CD8-positive, alpha-beta memory T cell (primary cell): ENCODE data around the gene CCL24. TPM values are rescaled to one million over a fixed set of nuclear protein-coding genes. Genes with fewer than 3 reads are reported as not detected.
"Not testable (repeated sequence)": the region's sequence is repeated elsewhere in the genome, so short reads cannot be mapped to it uniquely, and the experiment has no call there.

Source experiments
- CTCF ChIA-PET: fragments of 350-600 bp; sonication (Branson Sonifier 250); formaldehyde crosslinking; loops from one replicate; lab custom pipeline; 2021; ENCODE audit warnings: antibody characterized with exemption; lab: Charles Lee
- POLR2A ChIA-PET: fragments of 350-600 bp; sonication (Branson Sonifier 250); formaldehyde crosslinking; loops from one replicate; lab custom pipeline; 2021; ENCODE audit warnings: antibody characterized with exemption; lab: Charles Lee
- DNase-seq, 5 donors: peaks; one replicate each; pipeline versions ENCODE4 v3.0.0 to v3.0.0-alpha.2; 2020 to 2022; ENCODE audit warnings: mixed read lengths in 1 of 5
- H3K27ac ChIP-seq: one replicate; pipeline ENCODE4 v1.7.0; 2013; ENCODE audit warnings: low read depth, mild to moderate bottlenecking, low read length, moderate library complexity
- H3K27me3 ChIP-seq: 2 replicates; pipeline ENCODE4 v1.7.0; 2013; ENCODE audit warnings: low read length, mild to moderate bottlenecking; ENCODE audit not compliant: insufficient read depth, poor library complexity, severe bottlenecking
- H3K36me3 ChIP-seq: 2 replicates; pipeline ENCODE4 v1.7.0; 2013; ENCODE audit warnings: mild to moderate bottlenecking, low read length, moderate library complexity; ENCODE audit not compliant: insufficient read depth
- H3K4me1 ChIP-seq: 2 replicates; pipeline ENCODE4 v1.7.0; 2013; ENCODE audit warnings: mild to moderate bottlenecking, low read length, moderate library complexity; ENCODE audit not compliant: insufficient read depth
- H3K4me3 ChIP-seq: 2 replicates; pipeline ENCODE4 v1.7.0; 2013; ENCODE audit warnings: mild to moderate bottlenecking, low read length
- H3K9me3 ChIP-seq: 2 replicates; pipeline ENCODE4 v1.7.0; 2013; ENCODE audit warnings: mild to moderate bottlenecking, low read length
- H3K27ac Mint-ChIP-seq, 8 donors: one replicate each; pipeline ENCODE4 v1.8.0; 2020 to 2021; ENCODE audit warnings: mixed read lengths in 8 of 8, mild to moderate bottlenecking in 6 of 8, inconsistent platforms in 3 of 8, moderate library complexity in 3 of 8
- H3K27me3 Mint-ChIP-seq, 2 donors: one replicate each; pipeline ENCODE4 v1.8.0; 2020 to 2021; ENCODE audit warnings: mixed read lengths in 2 of 2, mild to moderate bottlenecking in 1 of 2, moderate library complexity in 1 of 2
- H3K36me3 Mint-ChIP-seq, 3 donors: one replicate each; pipeline ENCODE4 v1.8.0; 2020 to 2021; ENCODE audit warnings: mixed read lengths in 3 of 3, inconsistent platforms in 1 of 3, mild to moderate bottlenecking in 1 of 3
- H3K4me1 Mint-ChIP-seq, 3 donors: one replicate each; pipeline ENCODE4 v1.8.0; 2020 to 2021; ENCODE audit warnings: mixed read lengths in 3 of 3, inconsistent platforms in 1 of 3, mild to moderate bottlenecking in 1 of 3
- H3K4me3 Mint-ChIP-seq, 7 donors: one replicate each; pipeline ENCODE4 v1.8.0; 2020 to 2021; ENCODE audit warnings: mixed read lengths in 7 of 7, mild to moderate bottlenecking in 6 of 7, moderate library complexity in 4 of 7, inconsistent platforms in 2 of 7
- H3K9me3 Mint-ChIP-seq, 5 donors: one replicate each; pipeline ENCODE4 v1.8.0; 2020 to 2022; ENCODE audit warnings: mixed read lengths in 5 of 5, mild to moderate bottlenecking in 3 of 5, moderate library complexity in 2 of 5, inconsistent platforms in 1 of 5
- polyA plus RNA-seq: library from polyadenylated mRNA; unstranded; fragments of 300-500 nt; fragmentation: Illumina TruSeq; gene quantifications from one replicate; pipeline ENCODE4 v1.2.3, GENCODE V29; 2021
- total RNA-seq, 2 experiments: library from RNA; stranded (reverse); gene quantifications; one replicate each; pipeline ENCODE4 v1.2.3, GENCODE V29; 2021

CCL24 gene
- total RNA-seq = not detected
- polyA plus RNA-seq = not detected

- Histone ChIP-seq H3K4me3 (no peak within 1 kb of the TSS), H3K36me3 (no peaks in the 10 kb centered on the region), H3K27me3 (peaks cover 2% of the 10 kb centered on the region), H3K9me3 (no peaks in the 10 kb centered on the region), H3K4me1 (no peaks in the 10 kb centered on the region), H3K27ac (no peak within 1 kb of the TSS)
- H3K4me1 Mint-ChIP-seq = no peaks in the 10 kb centered on the region
- no peak within 1 kb of the TSS for H3K27ac Mint-ChIP-seq
- POLR2A ChIA-PET = no interaction called here
- CTCF ChIA-PET = no interaction called here
- no peaks in the 10 kb centered on the region for H3K9me3 Mint-ChIP-seq
- DNase-seq = no peak
- H3K27me3 Mint-ChIP-seq = peaks cover 11 to 13% of the 10 kb centered on the region in 2 donors
- H3K4me3 Mint-ChIP-seq = no peak within 1 kb of the TSS
- no peaks in the 10 kb centered on the region for H3K36me3 Mint-ChIP-seq
Observed at GRCh38 chr7:75813781-75814236, at the start of gene CCL24. TSS of gene CCL24 (minus strand) at chr7:75813806. CDS start at chr7:75813715, 91 bp downstream.

GRCh38 chr7:75861636-75862035, 48.0 kb upstream of the CCL24 start:
- Histone ChIP-seq H3K27me3 (peaks cover 5% of the 10 kb centered on the region), H3K27ac (no peak overlapping the region), H3K4me3 (no peak overlapping the region), H3K9me3 (no peaks in the 10 kb centered on the region), H3K4me1 (no peaks in the 10 kb centered on the region), H3K36me3 (no peaks in the 10 kb centered on the region)
- Mint-ChIP-seq H3K27me3 (peaks cover 7 to 19% of the 10 kb centered on the region in 2 donors), H3K36me3 (no peaks in the 10 kb centered on the region), H3K27ac (no peak overlapping the region), H3K4me1 (peaks cover 0 to 4% (median 0%) of the 10 kb centered on the region in 3 donors), H3K4me3 (no peak overlapping the region), H3K9me3 (no peaks in the 10 kb centered on the region)
- DNase-seq = no peak
- ChIA-PET POLR2A (no interaction called here), CTCF (no interaction called here)

- Histone ChIP-seq H3K4me3 (no peak overlapping the region), H3K4me1 (no peaks in the 10 kb centered on the region), H3K27me3 (no peaks in the 10 kb centered on the region), H3K9me3 (no peaks in the 10 kb centered on the region), H3K36me3 (no peaks in the 10 kb centered on the region), H3K27ac (no peak overlapping the region)
- no peak for DNase-seq
- Mint-ChIP-seq H3K4me1 (no peaks in the 10 kb centered on the region), H3K27me3 (peaks cover 3 to 4% of the 10 kb centered on the region in 2 donors), H3K4me3 (no peak overlapping the region), H3K9me3 (peaks cover 0 to 2% (median 0%) of the 10 kb centered on the region in 5 donors), H3K27ac (peak overlapping the region in 2 of 8 donors; percentile 61 to 69), H3K36me3 (peaks cover 0 to 3% (median 0%) of the 10 kb centered on the region in 3 donors)
- CTCF ChIA-PET = interaction anchor here (1.1 kb wide), 1 partner anchor 259 kb away, joined by 3 read pairs; no protein-coding TSS in a partner anchor
- POLR2A ChIA-PET = no interaction called here
Observed at GRCh38 chr7:75858410-75858809, 44.8 kb upstream of the CCL24 start.

GRCh38 chr7:75856536-75856935, 42.9 kb upstream of the CCL24 start:
- ChIA-PET CTCF (interaction anchor here (1.3 kb wide), 1 partner anchor 11 kb away, joined by 3 read pairs; no protein-coding TSS in a partner anchor), POLR2A (no interaction called here)
- Mint-ChIP-seq H3K27me3 (peaks cover 1 to 3% of the 10 kb centered on the region in 2 donors), H3K9me3 (peaks cover 0 to 2% (median 0%) of the 10 kb centered on the region in 5 donors), H3K4me3 (no peak overlapping the region), H3K27ac (no peak overlapping the region), H3K36me3 (peaks cover 0 to 3% (median 0%) of the 10 kb centered on the region in 3 donors), H3K4me1 (no peaks in the 10 kb centered on the region)
- Histone ChIP-seq H3K4me3 (no peak overlapping the region), H3K4me1 (no peaks in the 10 kb centered on the region), H3K36me3 (no peaks in the 10 kb centered on the region), H3K27me3 (no peaks in the 10 kb centered on the region), H3K27ac (no peak overlapping the region), H3K9me3 (no peaks in the 10 kb centered on the region)
- DNase-seq = no peak

GRCh38 chr7:75854813-75855345, 41.3 kb upstream of the CCL24 start:
- H3K27ac ChIP-seq, H3K36me3 ChIP-seq, DNase-seq, CTCF ChIA-PET, H3K27ac Mint-ChIP-seq, H3K9me3 Mint-ChIP-seq, H3K4me3 ChIP-seq, POLR2A ChIA-PET, H3K9me3 ChIP-seq, H3K27me3 Mint-ChIP-seq, H3K27me3 ChIP-seq, H3K4me3 Mint-ChIP-seq, H3K36me3 Mint-ChIP-seq, H3K4me1 Mint-ChIP-seq, H3K4me1 ChIP-seq: not testable (repeated sequence)

GRCh38 chr7:75854233-75854632, 40.6 kb upstream of the CCL24 start:
- peaks cover 0 to 3% (median 0%) of the 10 kb centered on the region in 3 donors for H3K36me3 Mint-ChIP-seq
- H3K27me3 Mint-ChIP-seq = peaks cover 0 to 1% of the 10 kb centered on the region in 2 donors
- CTCF ChIA-PET = no interaction called here
- DNase-seq = no peak
- H3K9me3 Mint-ChIP-seq = peaks cover 0 to 2% (median 0%) of the 10 kb centered on the region in 5 donors
- Histone ChIP-seq H3K27ac (no peak overlapping the region), H3K9me3 (no peaks in the 10 kb centered on the region), H3K4me3 (no peak overlapping the region), H3K27me3 (no peaks in the 10 kb centered on the region), H3K4me1 (no peaks in the 10 kb centered on the region), H3K36me3 (no peaks in the 10 kb centered on the region)
- POLR2A ChIA-PET = no interaction called here
- H3K4me1 Mint-ChIP-seq = no peaks in the 10 kb centered on the region
- no peak overlapping the region for H3K4me3 Mint-ChIP-seq
- H3K27ac Mint-ChIP-seq = no peak overlapping the region

- ChIA-PET CTCF (no interaction called here), POLR2A (no interaction called here)
- peaks cover 0 to 2% (median 0%) of the 10 kb centered on the region in 5 donors for H3K9me3 Mint-ChIP-seq
Observed at GRCh38 chr7:75850235-75850634, 36.6 kb upstream of the CCL24 start.

GRCh38 chr7:75849573-75849972, 36.0 kb upstream of the CCL24 start:
- Mint-ChIP-seq H3K27ac (peak overlapping the region in 1 of 8 donors; percentile 41), H3K4me1 (no peaks in the 10 kb centered on the region), H3K36me3 (no peaks in the 10 kb centered on the region), H3K9me3 (peaks cover 0 to 2% (median 0%) of the 10 kb centered on the region in 5 donors), H3K4me3 (no peak overlapping the region), H3K27me3 (peaks cover 0 to 5% of the 10 kb centered on the region in 2 donors)
- no peaks in the 10 kb centered on the region for H3K36me3 ChIP-seq
- no peaks in the 10 kb centered on the region for H3K27me3 ChIP-seq
- H3K4me1 ChIP-seq = no peaks in the 10 kb centered on the region
- H3K27ac ChIP-seq = no peak overlapping the region
- ChIA-PET CTCF (no interaction called here), POLR2A (no interaction called here)
- DNase-seq = no peak
- H3K9me3 ChIP-seq = no peaks in the 10 kb centered on the region
- no peak overlapping the region for H3K4me3 ChIP-seq

More at GRCh38 chr7:75850235-75850634, 36.6 kb upstream of the CCL24 start:
- no peaks in the 10 kb centered on the region for H3K4me1 Mint-ChIP-seq
- peak overlapping the region in 2 of 8 donors; percentile 46 to 57 for H3K27ac Mint-ChIP-seq
- no peaks in the 10 kb centered on the region for H3K36me3 ChIP-seq
- no peaks in the 10 kb centered on the region for H3K27me3 ChIP-seq
- H3K36me3 Mint-ChIP-seq = no peaks in the 10 kb centered on the region
- H3K4me3 ChIP-seq = no peak overlapping the region
- peaks cover 0 to 2% of the 10 kb centered on the region in 2 donors for H3K27me3 Mint-ChIP-seq
- no peak overlapping the region for H3K4me3 Mint-ChIP-seq
- no peak for DNase-seq
- H3K4me1 ChIP-seq = no peaks in the 10 kb centered on the region
- H3K9me3 ChIP-seq = no peaks in the 10 kb centered on the region
- H3K27ac ChIP-seq = no peak overlapping the region
